HUDEP-2 (cell line): ENCODE data around the gene RTN4R.

Experiments used
- DNase-seq, 76 experiments: peaks; one replicate each; lab custom pipeline; 2025; ENCODE audit not compliant: unreplicated experiment in 76 of 76; lab: John Stamatoyannopoulos, UW

RTN4R gene

DNA sequence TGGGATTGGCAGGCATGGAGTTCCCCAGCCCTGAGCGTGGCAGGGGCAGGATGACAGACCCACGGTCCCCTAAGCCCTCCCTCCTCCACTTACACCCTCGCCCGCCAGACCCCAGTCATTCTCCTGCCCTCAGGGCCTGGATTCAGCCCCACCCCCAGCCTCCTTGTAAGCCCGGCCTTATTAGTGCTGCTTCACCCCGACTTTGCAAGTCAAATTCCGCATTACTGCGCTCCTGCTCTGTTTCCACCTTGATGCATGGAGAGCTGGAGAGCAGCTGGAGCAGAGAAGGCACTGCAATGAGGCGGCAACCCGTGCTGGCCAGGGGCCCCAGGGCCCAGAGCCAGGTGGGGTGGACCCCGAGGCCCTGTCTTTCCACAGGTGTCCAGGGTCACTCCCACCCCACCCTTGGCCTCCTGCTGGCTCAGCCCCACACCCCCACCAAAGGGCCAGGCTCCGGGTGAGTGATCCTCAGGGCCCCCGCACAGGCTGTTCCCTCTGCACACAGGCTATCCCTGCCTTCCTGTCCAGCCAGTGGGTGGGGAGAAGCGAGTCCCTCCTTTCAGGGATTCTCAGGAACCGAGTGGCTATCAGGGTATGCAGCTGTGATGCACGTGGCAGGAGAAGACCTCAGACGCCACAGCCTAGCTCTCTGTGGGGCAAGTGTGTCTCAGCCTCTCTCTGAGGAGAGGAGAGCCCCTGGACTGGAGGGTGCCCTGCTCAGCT, 36.4 kb downstream of the RTN4R start:
- no peak for DNase-seq

DNA sequence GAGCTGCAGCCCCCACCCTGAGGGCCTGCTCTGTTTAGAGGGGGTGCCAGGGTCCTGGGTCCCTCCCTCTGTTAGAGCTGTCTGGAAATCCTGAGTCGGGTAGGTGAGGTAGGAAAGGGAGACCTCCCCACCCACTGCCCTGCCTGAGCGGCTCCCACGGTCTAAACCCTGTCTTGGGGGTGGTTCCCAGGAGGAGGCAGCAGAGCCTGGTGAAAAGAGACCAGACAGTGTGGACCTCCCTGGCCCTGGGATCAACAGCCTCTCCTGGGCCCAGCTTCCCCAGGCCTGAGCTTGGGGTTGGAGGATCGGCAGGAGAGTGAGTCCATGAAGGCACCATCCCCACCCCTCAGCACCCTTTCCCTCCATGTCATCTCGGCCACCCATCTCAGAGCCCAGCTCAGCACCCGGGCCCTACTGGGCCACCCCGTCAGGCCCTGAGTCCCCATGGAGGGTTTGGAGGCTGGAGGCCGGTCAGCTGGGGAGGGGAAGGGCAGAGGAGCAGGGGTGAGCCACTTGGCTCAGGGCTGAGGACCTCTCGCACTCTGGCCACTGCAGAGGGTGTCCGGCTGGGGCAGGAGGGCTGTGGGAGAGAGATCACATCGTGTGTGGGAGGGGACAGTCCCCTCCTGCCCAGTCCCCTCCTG, 37.2 kb downstream of the RTN4R start:
- no peak for DNase-seq

DNA sequence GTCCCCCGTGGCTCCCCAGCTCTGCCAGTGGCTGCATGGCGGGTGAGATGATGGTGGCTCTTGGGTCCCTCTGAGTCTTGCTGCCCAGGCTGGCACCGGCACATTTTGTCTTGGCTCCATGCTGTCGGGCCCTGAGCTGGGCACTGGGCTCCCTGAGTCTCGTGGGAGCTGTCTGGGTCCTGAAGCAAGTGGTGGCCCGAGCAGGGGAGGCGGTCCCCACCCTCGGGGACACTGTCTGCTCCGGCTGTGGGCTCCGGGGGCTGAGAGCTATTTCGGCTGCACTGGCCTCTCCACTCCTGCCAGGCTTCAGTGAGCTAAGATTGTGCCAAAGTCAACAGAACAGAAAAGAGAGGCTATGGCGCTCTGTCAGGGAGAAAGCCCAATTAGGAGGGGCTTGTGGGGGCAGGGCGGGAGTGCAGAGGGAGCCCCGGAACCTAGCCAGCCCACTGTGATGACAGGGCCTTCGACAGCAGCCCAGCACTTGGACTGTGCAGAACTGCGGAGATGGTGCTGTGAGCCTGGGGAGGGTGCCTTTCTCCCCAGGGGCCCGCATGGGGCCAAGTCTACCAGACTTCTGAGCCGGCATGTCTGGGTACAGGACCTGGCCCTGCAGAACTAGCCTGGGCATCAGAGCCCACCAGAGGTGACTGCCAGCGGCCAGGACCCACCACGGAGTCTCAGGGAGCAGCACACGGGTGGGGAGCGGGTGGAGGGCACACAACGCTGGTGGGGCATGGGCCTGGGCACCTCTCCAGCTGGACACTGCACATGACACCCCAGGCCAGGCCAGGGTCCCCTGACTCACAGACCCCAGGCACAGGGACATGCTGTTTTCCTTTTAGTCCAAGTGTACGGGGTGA, 38.0 kb downstream of the RTN4R start:
- no peak for DNase-seq

DNA sequence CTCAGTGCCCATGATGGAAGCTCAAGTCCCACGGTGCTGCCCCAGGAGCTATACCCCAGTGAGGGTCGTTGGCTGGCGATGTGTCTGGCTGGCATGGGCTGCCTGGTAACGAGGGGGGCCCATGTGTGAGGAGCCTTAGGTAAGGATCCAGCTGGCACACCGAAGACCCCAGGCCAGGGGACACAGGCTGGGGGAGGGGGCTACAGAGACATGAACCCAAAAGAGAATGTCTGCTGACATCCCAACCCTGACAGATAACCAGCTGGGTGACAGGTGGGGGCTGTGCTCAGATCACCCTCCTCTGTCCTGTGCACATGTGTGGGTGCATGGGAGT, 39.2 kb downstream of the RTN4R start:
- no peak for DNase-seq

DNA sequence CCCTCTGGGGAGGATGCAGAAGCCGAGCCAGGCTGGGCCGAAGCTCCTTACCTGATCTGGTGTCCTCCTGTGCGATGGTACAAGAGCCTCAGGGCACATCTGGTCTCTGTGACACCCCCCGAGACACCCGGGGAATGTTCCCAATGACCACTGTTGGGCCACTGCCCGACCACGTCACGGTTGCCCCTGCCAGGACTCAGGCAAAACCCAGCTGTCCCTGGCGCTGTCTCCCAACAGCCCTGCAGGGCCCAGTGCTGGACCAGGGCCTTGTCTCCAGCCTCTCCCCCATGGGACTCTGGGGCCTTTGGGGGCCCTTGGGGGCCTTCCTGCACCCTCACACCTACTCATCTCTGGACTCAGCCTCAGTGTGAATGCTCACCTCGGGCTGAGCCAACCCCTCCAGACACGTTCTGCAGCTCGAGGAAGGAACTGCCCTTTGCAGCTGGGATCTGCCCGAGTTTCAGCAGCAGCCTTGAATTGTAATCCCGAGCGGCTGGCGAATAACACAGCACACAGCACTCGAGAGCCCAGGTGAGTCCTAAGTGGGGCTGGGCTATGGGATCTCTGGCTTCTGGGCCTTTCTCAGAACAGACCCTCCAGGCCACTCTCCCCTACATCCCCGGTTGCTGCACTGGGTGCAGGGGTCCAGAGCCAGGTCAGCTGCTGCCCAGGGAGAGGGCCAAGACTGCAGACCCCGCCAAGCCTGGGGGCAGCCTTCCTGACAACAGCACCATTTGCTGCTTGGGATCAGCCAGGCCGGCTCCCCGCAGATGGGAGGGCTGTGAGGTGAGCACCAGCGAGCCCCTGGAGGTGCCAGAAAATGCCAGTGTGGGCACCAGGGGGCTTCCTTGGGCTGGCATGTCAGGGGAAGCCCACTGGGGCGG, 39.8 kb downstream of the RTN4R start:
- DNase-seq, result no peak

DNA sequence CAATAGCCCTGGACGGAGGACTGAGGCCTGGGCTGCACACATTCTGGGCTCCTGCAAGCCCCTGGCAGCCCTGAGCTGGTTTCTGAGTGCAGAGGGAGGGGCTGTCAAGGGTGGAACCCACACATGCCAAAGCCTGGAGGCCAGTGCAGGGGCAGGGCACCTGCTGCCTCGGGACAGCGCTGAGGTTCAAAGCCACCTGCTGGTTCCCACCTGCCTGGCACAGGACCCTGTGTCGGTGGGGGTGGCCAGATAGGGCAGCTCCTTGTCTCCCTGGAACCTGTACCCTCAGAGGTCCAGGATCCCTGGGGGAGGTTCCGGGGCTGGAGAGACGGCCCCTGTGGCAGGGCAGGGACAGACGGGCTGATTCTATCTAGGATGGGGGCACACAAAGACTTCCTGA, 40.8 kb downstream of the RTN4R start:
- DNase-seq, result no peak

DNA sequence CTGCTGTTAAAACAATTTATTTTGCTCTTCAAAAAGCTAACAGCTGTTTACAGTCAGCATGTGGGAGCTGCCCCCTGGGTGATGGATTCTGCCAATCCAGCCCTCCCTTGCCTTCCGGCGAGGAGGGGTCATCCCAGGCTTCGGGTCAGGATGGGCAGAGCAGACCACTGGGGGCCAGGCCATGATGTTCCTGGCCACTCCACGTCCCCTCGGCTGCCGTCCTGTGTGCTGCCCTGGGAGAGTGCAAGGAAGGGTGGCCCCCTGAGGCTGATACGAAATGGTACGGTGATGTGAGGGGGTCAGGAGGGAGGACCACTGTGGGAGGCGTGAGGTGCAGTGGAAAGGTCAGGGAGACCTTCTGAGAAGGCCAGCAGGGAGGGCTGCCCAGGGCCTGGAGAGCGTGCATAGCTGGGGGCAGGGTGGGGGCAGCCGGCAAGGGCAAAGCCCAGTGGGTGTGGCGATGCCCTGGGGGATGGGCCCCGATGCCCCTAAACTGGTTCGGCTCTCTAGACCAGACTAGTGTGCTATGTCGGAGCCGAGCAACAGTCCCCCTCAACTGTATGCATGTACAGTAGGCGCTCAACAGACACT, 41.3 kb downstream of the RTN4R start:
- no peak for DNase-seq

DNA sequence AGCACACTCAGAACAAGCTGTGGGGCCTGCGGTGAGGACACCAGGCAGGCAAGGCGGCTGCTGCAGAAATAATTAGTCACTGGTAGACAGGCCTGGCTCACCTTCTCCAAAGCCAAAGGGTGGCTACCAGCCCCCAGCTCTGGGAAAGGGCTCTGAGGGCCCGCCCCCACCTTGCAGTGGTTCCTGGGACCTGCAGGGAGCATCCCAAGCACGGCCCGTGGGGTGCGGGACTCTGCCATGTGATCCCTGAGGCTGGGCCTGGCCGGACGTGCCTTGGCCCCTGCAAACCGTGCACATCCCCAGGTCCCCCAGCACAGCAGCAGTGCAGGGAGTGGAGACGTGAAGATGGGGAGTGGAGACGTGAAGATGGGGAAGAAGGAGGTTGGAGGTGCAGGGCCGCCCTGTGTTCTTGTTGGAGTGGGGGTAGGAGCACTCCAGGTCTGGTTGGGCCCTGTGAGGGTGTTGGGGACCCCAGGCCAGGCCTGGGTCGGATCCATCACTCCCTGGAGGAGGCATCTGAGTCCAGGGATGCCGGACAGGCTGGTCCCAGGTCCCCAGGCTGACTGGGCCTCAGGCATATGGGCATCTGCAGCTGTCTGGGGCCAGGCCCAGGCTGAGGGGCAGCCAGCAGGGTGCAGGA, 41.9 kb downstream of the RTN4R start:
- no peak for DNase-seq

DNA sequence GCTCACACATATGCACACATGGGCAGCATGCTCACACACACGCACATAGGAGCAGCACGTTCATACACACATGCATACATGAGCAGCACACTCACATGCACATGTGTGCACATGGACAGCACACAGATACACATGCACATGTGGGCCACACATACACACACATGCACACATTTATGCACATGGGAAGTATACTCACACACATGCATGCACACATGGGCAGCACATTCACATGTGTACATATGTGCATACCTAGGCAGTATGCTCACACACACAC, 42.5 kb downstream of the RTN4R start:
- DNase-seq, result no peak

DNA sequence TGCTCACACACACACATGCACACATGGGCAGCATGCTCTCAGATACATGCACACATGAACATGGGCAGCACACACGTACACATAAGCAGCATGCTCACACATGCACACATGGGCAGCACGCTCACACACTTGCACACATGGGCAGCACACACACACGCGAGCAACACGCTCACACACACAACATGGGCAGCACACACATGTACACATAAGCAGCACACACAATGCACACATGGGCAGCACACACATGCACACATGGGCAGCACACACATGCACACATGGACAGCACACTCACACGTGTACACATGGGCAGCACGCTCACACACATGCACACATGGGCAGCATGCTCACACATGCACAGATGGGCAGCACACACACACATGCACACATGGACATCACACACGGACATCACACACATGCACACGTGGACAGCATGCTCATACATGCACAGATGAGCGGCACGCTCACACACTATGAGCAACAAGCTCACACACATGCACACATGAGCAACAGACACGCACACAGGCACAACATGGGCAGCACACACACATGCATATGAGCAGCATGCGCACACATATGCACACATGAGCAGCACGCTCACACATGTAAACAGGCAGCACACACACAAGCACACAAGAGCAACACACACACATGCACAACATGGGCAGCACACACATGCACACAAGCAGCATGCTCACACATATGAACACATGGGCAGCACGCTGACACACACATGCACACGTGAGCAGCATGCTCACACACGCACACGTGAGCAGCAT, 43.0 kb downstream of the RTN4R start:
- no peak for DNase-seq

DNA sequence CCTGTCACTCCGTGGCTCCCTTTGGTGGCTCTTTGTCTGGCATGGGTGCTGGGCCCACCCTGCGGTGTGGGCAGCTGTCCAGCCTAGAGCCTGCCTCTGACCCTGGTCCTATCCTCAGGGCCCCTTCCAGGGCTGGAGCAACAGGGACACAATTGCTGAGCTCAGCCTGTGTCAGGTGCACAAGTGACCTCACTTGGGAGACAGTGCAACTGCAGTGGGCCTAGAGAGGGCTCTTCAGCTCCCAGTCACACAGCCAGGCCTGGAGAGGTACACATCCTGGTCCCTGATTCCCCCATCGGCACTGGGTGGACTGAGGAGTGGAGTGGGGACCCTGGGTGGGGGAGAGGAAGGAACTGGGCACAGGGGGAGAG, 43.9 kb downstream of the RTN4R start:
- no peak for DNase-seq

DNA sequence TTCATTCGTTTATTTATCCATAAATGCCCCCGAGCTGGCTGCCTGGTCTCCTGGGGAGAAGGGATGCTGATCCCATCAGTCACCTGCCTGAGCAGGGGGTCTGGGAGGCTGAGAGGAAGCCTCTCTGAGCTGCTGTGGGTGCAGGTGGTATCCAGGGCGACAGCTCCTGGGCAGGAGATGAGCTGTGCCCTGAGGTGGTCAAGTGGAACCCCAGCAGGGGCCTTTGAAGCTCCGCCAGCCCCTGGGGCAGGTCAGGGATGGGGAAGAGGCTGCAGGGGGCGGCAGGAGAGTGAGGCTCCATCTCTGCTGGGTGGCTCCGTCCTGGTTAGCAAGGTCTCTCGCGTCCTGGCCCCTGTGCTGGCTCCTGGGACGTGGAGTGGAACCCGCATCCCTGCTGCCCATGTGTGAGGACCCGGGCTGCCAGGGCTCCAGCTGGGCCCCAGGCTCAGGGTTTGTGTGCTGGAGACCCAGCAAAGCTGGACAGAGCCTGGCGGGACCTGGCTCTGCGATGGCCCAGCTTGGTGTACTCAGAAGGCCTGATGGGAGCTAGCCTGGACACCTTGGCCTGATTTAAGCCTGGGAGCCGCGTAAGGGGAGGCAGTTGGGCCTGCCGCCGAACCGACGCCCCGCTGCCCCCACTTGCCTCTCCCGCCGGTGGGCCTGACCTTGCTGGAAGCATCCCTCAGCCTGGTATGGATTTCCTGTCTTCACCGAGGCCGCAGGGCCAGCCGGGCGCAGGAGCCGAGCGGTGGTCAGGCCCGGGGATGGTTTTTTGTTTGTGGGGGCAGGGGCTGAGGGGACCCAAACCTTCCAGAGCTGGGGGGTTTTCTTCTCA, 44.5 kb downstream of the RTN4R start:
- DNase-seq, result no peak

DNA sequence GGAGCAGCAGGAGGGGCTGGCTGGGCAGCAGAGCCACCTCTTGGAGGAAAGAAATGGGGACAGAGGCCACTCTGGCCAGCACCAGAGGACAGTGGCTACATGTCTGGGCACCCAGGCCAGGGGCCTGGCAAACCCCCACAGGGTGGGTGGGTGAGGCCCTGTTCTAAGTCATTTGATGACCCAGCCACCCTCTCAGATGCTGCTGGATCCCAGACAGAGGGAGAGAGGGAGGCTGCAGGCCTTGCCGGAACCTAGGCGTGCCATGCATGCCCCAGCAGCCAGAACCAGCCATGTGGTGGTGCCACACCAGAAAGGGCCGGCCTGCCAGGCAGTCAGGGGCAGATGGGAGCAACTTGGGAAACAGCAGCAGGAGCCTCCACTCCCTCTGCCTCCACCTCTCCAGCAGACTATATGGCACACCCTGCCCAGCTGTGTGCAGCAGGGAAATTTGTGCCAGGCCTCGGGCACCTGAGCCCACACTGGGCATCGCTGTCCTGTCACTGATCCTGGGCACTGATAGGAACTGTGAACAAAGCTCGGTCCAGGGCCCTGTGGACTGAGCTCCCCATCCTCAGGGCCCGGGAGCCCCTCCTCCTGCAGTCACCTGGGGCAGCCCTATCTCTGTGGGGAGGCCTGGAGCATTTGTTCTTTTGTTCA, 45.2 kb downstream of the RTN4R start:
- DNase-seq, result no peak

DNA sequence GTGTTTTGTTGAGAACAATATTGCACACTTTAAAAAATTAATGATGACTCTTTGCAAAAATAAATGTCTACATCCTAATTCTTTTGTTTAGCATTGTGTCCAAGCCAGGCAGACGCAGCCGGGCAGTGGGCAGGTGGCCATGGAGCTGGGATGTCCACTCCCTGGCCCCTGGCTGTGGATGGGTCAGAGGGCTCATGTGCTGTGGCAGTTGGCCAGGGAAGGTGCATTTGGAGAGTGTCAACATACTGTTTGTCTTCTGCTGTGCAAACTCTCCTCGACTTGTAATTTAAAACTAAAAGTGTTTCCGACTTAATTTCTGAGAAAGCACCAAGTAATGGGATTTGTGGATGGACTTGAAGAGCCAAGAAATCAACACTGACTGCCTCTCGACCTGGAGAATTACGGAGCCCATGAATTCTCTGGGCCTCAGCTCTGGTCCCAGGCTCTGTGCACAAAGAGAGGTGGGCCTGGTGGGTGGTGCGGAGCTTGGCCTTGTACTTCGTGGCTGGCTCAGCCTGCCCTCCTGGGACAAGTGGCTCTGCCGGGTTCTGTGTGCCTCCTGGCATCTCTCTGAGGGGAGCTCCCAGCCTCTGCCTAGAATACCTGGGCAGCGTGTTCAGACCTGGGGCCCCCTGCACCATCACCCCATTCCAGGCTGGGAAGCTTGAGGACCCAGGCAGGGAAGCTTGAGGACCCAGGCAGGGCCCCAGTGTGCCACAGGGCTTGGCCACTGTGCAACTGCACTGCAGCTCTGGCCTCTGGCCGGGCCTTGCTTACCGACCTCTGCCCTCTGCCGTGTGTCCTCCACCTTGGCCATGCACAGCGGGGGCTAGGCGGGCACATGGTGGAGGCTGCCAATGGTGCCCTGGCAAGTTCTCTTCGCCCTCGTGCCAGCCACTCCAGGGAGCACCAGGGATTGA, 46.4 kb downstream of the RTN4R start:
- DNase-seq, result no peak

DNA sequence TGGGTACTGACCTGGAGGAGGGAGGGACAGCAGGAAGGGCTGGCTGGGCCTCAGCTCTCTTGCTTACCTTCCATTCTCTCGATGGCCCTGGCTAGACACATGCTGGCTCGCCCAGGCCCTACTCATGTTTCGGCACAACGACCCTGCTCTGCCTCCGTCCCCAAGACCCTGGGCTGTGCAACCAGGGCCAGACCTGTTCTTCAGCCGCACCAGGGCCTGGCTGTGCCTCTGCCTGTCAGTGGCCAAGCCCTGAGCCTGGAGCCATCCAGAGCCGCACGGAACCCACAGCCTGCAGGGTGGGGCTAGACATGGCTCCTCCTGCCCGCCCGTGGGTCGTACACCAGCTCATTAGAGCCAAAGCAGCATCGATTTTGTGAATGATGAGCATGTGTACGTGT, 47.5 kb downstream of the RTN4R start:
- DNase-seq, result no peak

DNA sequence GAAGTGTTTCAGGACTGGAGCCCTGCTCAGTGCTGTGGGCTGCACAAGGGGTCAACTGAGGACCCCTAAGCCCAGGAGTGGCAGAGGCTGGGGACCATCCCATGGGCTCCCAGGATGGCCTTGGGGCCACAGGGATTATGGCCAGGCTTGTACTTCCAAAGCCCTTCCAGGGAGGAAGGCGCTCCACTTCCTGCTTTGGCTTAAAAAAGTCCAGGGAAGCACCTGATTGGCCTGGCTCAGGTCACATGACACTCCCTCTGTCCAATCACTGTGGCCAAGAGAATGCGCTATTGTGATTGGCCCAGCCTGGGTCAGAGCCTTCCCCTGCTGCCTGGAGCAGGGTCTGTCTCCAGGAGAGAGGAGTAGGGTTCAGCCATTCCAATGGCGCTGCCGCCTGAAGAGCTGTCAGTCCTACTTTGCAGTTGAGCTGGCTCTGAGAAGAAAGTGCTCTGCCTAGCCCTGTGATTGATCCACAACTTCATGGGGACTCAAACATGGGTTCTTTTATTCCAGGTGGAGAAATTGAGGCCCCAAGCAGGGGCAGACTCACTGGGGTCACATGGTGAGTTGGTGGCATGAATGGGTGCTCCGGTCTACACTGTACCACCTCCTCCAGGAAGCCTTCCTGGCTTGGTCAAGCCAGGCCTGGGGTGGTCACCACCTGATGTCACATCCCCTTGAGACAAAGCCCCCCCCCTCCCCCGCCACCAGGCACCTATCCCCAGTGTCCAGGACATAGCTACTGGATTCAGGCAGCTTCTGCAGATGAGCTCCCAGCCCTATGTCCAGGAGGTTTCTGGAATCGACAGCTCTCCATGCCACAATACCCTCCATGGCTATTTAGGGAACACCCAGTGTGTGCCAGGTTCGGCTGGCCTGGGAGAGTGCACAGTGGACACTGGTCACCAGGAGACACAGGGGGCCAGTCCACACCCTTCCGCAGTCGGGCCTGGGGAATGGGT, 48.2 kb downstream of the RTN4R start:
- no peak for DNase-seq
